Sigmoid colon (tissue), 4 donors: ENCODE data around the gene SLC24A4.

ENCODE experiments used
- POLR2AphosphoS5 ChIP-seq, 4 donors: sonication (generic); formaldehyde crosslinking; IDR thresholded peaks; one replicate each; pipeline ENCODE4 v1.6.1; 2017; ENCODE audit warnings: antibody characterized with exemption in 4 of 4
- TF ChIP-seq, protein P1 (sequence below), 4 experiments: fragments of 450-650 bp in 3 of 4; fragments of 200-600 bp in 1 of 4; IDR thresholded peaks; one replicate each; pipeline ENCODE4 v1.5.1; 2016 to 2019; ENCODE audit warnings: antibody characterized with exemption in 4 of 4, mild to moderate bottlenecking in 3 of 4, moderate library complexity in 2 of 4

- TF ChIP-seq, protein P1, sequence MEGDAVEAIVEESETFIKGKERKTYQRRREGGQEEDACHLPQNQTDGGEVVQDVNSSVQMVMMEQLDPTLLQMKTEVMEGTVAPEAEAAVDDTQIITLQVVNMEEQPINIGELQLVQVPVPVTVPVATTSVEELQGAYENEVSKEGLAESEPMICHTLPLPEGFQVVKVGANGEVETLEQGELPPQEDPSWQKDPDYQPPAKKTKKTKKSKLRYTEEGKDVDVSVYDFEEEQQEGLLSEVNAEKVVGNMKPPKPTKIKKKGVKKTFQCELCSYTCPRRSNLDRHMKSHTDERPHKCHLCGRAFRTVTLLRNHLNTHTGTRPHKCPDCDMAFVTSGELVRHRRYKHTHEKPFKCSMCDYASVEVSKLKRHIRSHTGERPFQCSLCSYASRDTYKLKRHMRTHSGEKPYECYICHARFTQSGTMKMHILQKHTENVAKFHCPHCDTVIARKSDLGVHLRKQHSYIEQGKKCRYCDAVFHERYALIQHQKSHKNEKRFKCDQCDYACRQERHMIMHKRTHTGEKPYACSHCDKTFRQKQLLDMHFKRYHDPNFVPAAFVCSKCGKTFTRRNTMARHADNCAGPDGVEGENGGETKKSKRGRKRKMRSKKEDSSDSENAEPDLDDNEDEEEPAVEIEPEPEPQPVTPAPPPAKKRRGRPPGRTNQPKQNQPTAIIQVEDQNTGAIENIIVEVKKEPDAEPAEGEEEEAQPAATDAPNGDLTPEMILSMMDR (IDR thresholded peaks at IDR 0.05) = no peak
- TF ChIP-seq POLR2AphosphoS5 (IDR thresholded peaks at IDR 0.05) = no peak
These were observed 107.7 kb downstream of the SLC24A4 start for GRCh38 chr14:92430686-92431085.
